IPS DF 6.9 (cell line): ENCODE data around the gene VSIG2.

ENCODE experiments used
- DNase-seq: peaks from one replicate; pipeline ENCODE4 v3.0.0-alpha.2; 2013; ENCODE audit warnings: low read depth, low spot score
- H3K27ac ChIP-seq: one replicate; pipeline ENCODE4 v1.5.1; 2013; ENCODE audit warnings: low read length, control low read depth
- H3K27me3 ChIP-seq: 2 replicates; pipeline ENCODE4 v1.6.1; 2013; ENCODE audit warnings: mild to moderate bottlenecking, low read length; ENCODE audit not compliant: control insufficient read depth, insufficient read depth
- H3K36me3 ChIP-seq: 2 replicates; pipeline ENCODE4 v1.6.1; 2013; ENCODE audit warnings: low read length; ENCODE audit not compliant: control insufficient read depth, insufficient read depth
- H3K4me1 ChIP-seq: 2 replicates; pipeline ENCODE4 v1.6.1; 2013; ENCODE audit warnings: low read length; ENCODE audit not compliant: control insufficient read depth, insufficient read depth
- H3K4me3 ChIP-seq: 2 replicates; pipeline ENCODE4 v1.5.1; 2013; ENCODE audit warnings: mild to moderate bottlenecking, low read length
- H3K9me3 ChIP-seq: 2 replicates; pipeline ENCODE4 v1.6.1; 2013; ENCODE audit warnings: low read length, inconsistent platforms; ENCODE audit not compliant: control insufficient read depth, insufficient read depth
- WGBS: extraction: QIAGEN DNeasy Blood & Tissue Kit; methylation state at CpG from one replicate; pipeline ENCODE4 v1.1.7; 2013; ENCODE audit warnings: mixed read lengths, missing lambda C conversion rate; ENCODE audit not compliant: insufficient read length, insufficient coverage; 5-methylcytosine and 5-hydroxymethylcytosine counted together

VSIG2 gene

GRCh38 chr11:124719534-124719933 is 32.5 kb downstream of the VSIG2 start:
- no CpG with 5 or more reads among the region's 2 CpGs for WGBS
- H3K27ac ChIP-seq, result no peak overlapping the region
- no peak for DNase-seq
- H3K4me3 ChIP-seq, result no peak overlapping the region
- no peaks in the 10 kb centered on the region for H3K9me3 ChIP-seq
- peaks cover 63% of the 10 kb centered on the region for H3K27me3 ChIP-seq
- no peaks in the 10 kb centered on the region for H3K36me3 ChIP-seq
- no peaks in the 10 kb centered on the region for H3K4me1 ChIP-seq

DNA sequence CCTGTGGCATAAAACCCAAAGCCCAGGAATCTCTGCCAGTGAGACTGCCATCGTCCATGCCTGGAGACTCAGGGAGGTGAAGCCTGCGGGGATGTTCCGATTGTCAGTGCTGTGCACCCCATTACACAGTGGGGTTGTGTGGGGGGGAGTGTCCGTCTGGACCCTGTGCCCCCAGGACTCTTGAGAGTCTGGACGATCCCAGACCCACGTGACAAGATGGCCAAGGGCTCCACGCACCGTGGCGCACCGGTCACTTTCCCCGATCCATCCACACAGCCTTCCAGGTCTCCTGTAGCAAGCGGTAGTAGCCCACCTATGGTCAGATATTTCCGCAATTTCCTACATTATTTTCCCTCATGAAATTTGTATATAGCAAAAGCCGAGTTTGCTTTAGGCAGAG is 33.3 kb downstream of the VSIG2 start:
- Histone ChIP-seq H3K9me3 (no peaks in the 10 kb centered on the region), H3K36me3 (no peaks in the 10 kb centered on the region), H3K27ac (no peak overlapping the region), H3K4me3 (no peak overlapping the region), H3K27me3 (peaks cover 63% of the 10 kb centered on the region), H3K4me1 (no peaks in the 10 kb centered on the region)
- DNase-seq, result no peak
- WGBS, result no CpG with 5 or more reads among the region's 14 CpGs

DNA sequence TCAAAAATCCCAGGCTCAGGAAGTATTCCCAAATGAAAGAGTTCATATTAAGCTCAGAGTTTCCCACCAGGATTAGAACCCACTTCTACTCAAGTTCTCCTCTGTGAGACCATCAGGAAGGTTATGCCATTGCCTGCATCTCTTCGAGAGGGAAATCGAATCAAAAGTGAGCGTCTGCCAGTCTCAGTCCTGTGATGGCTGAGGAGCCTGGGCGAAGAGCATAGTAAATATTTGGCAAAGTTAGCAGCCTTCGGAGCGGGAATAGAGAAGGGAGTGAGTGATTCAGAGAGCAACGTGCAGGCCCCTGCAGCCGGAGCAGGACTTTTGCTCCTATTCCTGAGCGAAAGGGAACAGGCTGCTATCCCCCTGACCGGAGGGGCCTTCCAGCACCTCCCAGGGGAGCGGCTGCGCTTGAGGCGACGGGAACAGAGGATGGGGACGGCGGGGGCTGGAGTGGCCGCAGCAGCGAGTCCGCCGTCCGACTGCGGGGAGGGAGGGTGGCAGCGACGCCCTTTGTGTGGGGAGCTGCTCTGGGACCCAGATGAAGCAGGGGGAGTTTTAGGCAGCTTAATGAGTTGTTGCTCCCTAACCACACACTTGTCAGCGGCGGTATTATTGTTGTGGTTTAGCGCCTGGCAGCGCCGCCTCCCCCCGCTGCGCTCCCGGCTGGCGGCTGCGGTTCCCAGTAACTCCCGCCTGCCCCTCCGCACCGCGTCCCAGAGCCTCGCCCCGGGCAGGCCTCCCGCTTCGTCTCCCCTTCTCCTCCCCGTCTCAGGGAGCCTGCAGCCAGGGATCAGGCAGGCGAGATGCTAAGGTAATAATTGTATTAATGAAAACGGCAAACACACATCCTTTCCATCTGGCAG is 34.0 kb downstream of the VSIG2 start:
- WGBS, result no CpG with 5 or more reads among the region's 45 CpGs
- H3K36me3 ChIP-seq, result no peaks in the 10 kb centered on the region
- H3K4me3 ChIP-seq, result peak overlapping the region; percentile 32; the same call in 1 of the 2 replicates
- DNase-seq, result no peak
- H3K27me3 ChIP-seq, result peaks cover 63% of the 10 kb centered on the region
- H3K4me1 ChIP-seq, result no peaks in the 10 kb centered on the region
- no peaks in the 10 kb centered on the region for H3K9me3 ChIP-seq
- H3K27ac ChIP-seq, result no peak overlapping the region

DNA sequence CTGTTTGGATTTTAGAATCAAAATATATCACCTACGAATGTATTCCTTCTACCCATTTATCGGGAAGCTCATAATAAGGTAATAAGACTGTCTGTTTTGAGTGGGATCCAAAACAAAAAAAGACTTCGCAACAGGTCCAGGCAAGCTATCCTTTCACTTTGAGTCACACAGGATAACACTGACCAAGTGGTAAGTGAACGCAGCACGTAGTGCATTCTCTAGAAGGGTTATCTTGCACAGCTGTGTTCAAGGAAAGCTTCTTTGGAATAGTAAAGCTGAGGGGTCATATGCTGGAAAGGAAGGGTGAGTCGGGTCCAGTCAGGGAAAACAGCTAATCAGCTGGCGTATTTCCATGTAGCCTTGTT is 34.7 kb downstream of the VSIG2 start:
- H3K27ac ChIP-seq, result no peak overlapping the region
- peaks cover 58% of the 10 kb centered on the region for H3K27me3 ChIP-seq
- no peaks in the 10 kb centered on the region for H3K4me1 ChIP-seq
- DNase-seq, result no peak
- no peak overlapping the region for H3K4me3 ChIP-seq
- WGBS, result no CpG with 5 or more reads among the region's 7 CpGs
- no peaks in the 10 kb centered on the region for H3K36me3 ChIP-seq
- H3K9me3 ChIP-seq, result no peaks in the 10 kb centered on the region

GRCh38 chr11:124716591-124716990 is 35.5 kb downstream of the VSIG2 start:
- no peak for DNase-seq

DNA sequence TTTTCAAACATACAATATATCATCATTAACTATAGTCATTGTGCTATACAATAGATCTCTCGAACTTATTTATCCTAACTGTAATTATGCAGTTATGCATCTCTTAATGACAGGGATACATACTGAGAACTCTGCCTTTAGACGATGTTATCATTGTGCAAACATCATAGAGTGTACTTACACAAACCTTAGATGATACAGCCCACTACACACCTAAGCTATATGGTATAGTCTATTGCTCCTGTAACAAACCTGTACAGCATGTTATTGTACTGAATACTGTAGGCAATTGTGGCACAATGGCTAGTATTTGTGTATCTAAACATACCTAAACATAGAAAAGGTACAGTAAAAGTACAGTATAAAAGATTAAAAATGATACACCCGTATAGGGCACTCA is 39.7 kb downstream of the VSIG2 start:
- no peaks in the 10 kb centered on the region for H3K4me1 ChIP-seq
- no CpG with 5 or more reads among the region's 3 CpGs for WGBS
- H3K9me3 ChIP-seq, result no peaks in the 10 kb centered on the region
- no peak for DNase-seq
- H3K36me3 ChIP-seq, result no peaks in the 10 kb centered on the region
- peaks cover 16% of the 10 kb centered on the region for H3K27me3 ChIP-seq
- H3K4me3 ChIP-seq, result no peak overlapping the region
- no peak overlapping the region for H3K27ac ChIP-seq

More at GRCh38 chr11:124716591-124716990, 35.5 kb downstream of the VSIG2 start:
- no peak overlapping the region for H3K4me3 ChIP-seq
- no peaks in the 10 kb centered on the region for H3K9me3 ChIP-seq
- H3K27ac ChIP-seq, result no peak overlapping the region
- H3K36me3 ChIP-seq, result no peaks in the 10 kb centered on the region
- peaks cover 51% of the 10 kb centered on the region for H3K27me3 ChIP-seq
- WGBS, result no CpG with 5 or more reads among the region's 3 CpGs
- H3K4me1 ChIP-seq, result no peaks in the 10 kb centered on the region

DNA sequence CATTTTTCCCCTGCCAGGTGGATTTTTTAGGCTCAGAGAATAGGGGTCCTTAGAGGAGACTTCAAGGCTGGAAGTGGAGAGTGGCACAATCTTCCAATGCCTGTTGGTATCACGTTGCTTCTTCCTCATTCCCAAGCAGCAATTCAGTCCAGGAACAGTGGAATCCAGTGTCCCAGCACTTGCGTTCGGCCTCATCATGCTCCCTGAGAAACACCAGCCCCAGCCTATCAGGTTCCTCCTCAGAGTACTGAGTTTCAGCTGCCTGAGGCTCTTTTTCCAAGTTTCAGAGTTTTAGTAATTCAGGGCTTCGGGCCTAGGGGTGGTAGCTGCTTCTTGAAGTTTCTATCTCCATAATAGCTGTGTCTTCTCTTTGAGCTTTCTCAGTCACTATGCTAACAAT is 44.2 kb downstream of the VSIG2 start:
- Histone ChIP-seq H3K4me1 (no peaks in the 10 kb centered on the region), H3K9me3 (no peaks in the 10 kb centered on the region), H3K27ac (no peak overlapping the region), H3K4me3 (no peak overlapping the region), H3K36me3 (no peaks in the 10 kb centered on the region), H3K27me3 (no peaks in the 10 kb centered on the region)
- DNase-seq, result no peak
- WGBS, result no CpG with 5 or more reads among the region's 4 CpGs

DNA sequence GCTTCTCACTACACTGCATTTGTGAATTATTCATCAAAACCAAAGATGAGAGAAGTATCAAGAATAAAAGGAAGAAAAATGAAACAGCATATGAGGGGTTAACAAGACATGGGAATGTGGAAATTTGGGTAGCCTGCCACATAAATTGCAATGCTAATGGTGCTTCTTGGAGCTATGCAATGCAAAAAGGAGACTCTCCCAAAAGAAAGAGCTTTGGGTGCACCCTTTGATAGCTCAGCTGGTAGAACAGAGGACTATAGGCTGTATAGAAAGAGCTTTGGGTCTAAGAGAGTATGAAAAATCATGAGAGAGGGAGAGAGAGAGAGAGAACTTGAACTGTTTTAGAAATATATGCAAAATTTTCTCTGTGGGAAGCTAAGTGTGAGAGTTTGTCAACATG is 52.0 kb downstream of the VSIG2 start:
- Histone ChIP-seq H3K4me1 (no peaks in the 10 kb centered on the region), H3K9me3 (no peaks in the 10 kb centered on the region), H3K27ac (no peak overlapping the region), H3K27me3 (no peaks in the 10 kb centered on the region), H3K36me3 (no peaks in the 10 kb centered on the region), H3K4me3 (no peak overlapping the region)
- no peak for DNase-seq

DNA sequence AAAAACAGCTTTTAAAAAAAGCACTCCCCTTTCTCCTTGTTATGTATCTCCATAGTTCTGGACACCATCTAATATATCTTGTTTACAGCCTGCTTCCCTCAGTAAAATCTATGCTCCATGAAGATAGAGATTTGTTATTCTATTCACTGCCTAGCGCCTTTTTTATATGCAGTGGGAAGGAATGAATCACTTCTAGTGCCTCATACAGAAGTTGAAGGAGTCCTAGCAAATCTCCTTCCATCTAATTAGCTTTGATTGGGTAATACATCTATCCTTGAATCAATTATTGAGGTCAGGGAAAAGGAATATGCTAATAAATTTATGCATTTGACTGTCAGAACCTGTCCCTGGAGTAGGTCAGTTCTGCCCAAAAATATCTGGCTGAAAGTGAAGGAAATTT is 52.5 kb downstream of the VSIG2 start:
- WGBS, result no CpG with 5 or more reads among the region's 1 CpG

More for the DNA sequence above, 52.5 kb downstream of the VSIG2 start:
- Histone ChIP-seq H3K4me3 (no peak overlapping the region), H3K9me3 (no peaks in the 10 kb centered on the region), H3K27ac (no peak overlapping the region), H3K36me3 (no peaks in the 10 kb centered on the region), H3K27me3 (no peaks in the 10 kb centered on the region), H3K4me1 (no peaks in the 10 kb centered on the region)
- no peak for DNase-seq
